PC-3 (cell line): ENCODE data around the gene ZNF254. TPM values are rescaled to one million over a fixed set of nuclear protein-coding genes. Genes with fewer than 3 reads are reported as not detected.

Experiments used
- ATAC-seq: fragments of 200-7000 bp; cut with Tn5 transposase; 2 replicates; pipeline ENCODE4 v1.9.1; 2020; ENCODE audit warnings: mild to moderate bottlenecking, moderate library complexity
- BruUV-seq: library from RNA; stranded (reverse); fragments of 400-500 nt; replicated peaks from 2 replicates; lab custom pipeline; 2021; lab: Mats Ljungman, UMichigan
- CTCF ChIA-PET: fragments of 300-600 bp; sonication (Branson Sonifier 250); formaldehyde crosslinking; loops from one replicate; lab custom pipeline; 2022; ENCODE audit warnings: antibody characterized with exemption; lab: Charles Lee
- POLR2A ChIA-PET: fragments of 300-600 bp; sonication (Branson Sonifier 250); formaldehyde crosslinking; loops from one replicate; lab custom pipeline; 2022; ENCODE audit warnings: antibody characterized with exemption; ENCODE audit not compliant: unreplicated experiment; lab: Charles Lee
- DNase-seq: peaks from one replicate; pipeline ENCODE4 v3.0.0-alpha.2; 2015
- H2AFZ ChIP-seq: fragments of 300-600 bp; sonication (generic); 2 replicates; pipeline ENCODE4 v1.6.0; 2016; ENCODE audit warnings: antibody characterized with exemption, low read length
- H3F3A ChIP-seq: fragments of 300-600 bp; sonication (generic); one replicate; pipeline ENCODE4 v1.6.0; 2017; ENCODE audit warnings: antibody characterized with exemption, low read length, control low read depth, mild to moderate bottlenecking; ENCODE audit not compliant: unreplicated experiment
- H3K27ac ChIP-seq: fragments of 300-600 bp; sonication (generic); 2 replicates; pipeline ENCODE4 v1.5.1; 2016; ENCODE audit warnings: mild to moderate bottlenecking, low read length
- H3K27me3 ChIP-seq: fragments of 300-600 bp; sonication (generic); 2 replicates; pipeline ENCODE4 v1.6.1; 2016; ENCODE audit warnings: low read length, mixed read lengths
- H3K36me3 ChIP-seq: fragments of 300-600 bp; sonication (generic); 2 replicates; pipeline ENCODE4 v1.6.1; 2016; ENCODE audit warnings: low read depth, mixed run types, low read length, mixed read lengths
- H3K4me1 ChIP-seq: fragments of 300-600 bp; sonication (generic); 2 replicates; pipeline ENCODE4 v1.5.1; 2016; ENCODE audit warnings: low read length; ENCODE audit not compliant: insufficient read depth
- H3K4me2 ChIP-seq: fragments of 300-600 bp; sonication (generic); 2 replicates; pipeline ENCODE4 v1.6.0; 2016; ENCODE audit warnings: low read length
- H3K4me3 ChIP-seq: fragments of 300-600 bp; sonication (generic); 2 replicates; pipeline ENCODE4 v1.5.1; 2016; ENCODE audit warnings: mild to moderate bottlenecking, low read length, mixed read lengths
- H3K79me2 ChIP-seq: fragments of 300-600 bp; sonication (generic); 2 replicates; pipeline ENCODE4 v1.6.1; 2017; ENCODE audit warnings: low read length, mixed read lengths
- H3K9ac ChIP-seq: fragments of 300-600 bp; sonication (generic); 2 replicates; pipeline ENCODE4 v1.6.0; 2016; ENCODE audit warnings: mild to moderate bottlenecking, low read length
- H3K9me2 ChIP-seq: fragments of 300-600 bp; sonication (generic); replicated peaks from 2 replicates; pipeline ENCODE4 v1.6.1; 2016; ENCODE audit warnings: mixed run types, low read length, mixed read lengths
- H3K9me3 ChIP-seq: fragments of 300-600 bp; sonication (generic); 2 replicates; pipeline ENCODE4 v1.6.1; 2016; ENCODE audit warnings: low read length, mixed read lengths
- H4K20me1 ChIP-seq: fragments of 300-600 bp; sonication (generic); 2 replicates; pipeline ENCODE4 v1.6.1; 2016; ENCODE audit warnings: low read length, mixed read lengths
- CTCF ChIP-seq: fragments of 300-600 bp; sonication (generic); conservative IDR thresholded peaks from 2 replicates; pipeline ENCODE4 v1.5.1; 2017; ENCODE audit warnings: antibody characterized with exemption, low read depth, mild to moderate bottlenecking, low read length
- EZH2 ChIP-seq: fragments of 300-600 bp; sonication (generic); IDR thresholded peaks from one replicate; pipeline ENCODE4 v1.6.1; 2017; ENCODE audit warnings: antibody characterized with exemption, mild to moderate bottlenecking, low read length; ENCODE audit not compliant: unreplicated experiment
- EZH2phosphoT487 ChIP-seq: fragments of 300-600 bp; sonication (generic); IDR thresholded peaks from 2 replicates; pipeline ENCODE4 v1.6.1; 2018; ENCODE audit warnings: mild to moderate bottlenecking, antibody characterized with exemption, low read length, borderline replicate concordance
- intact Hi-C: fragments of 100-400 bp; cut with micrococcal nuclease; formaldehyde crosslinking; loops from 2 replicates; pipeline ENCODE4 v1.9.0; 2023
- total RNA-seq: library from RNA; depleted of rRNA; stranded (reverse); fragments of >200 nt; gene quantifications from 2 replicates; pipeline ENCODE4 v1.2.3, GENCODE V29; 2014; rRNA removed

Gene ZNF254
- total RNA-seq, 1 experiment from 2014 or later = 9.3 TPM

- BruUV-seq = no TSS peak
- H3K27me3 ChIP-seq = no peaks in the 10 kb centered on the region
- no peaks in the 10 kb centered on the region for H3F3A ChIP-seq
- ChIA-PET POLR2A (no interaction called here), CTCF (no interaction called here)
- no peak overlapping the region for H3K9ac ChIP-seq
- no peak overlapping the region for H2AFZ ChIP-seq
- H3K4me2 ChIP-seq = no peak overlapping the region
- no peaks in the 10 kb centered on the region for H3K4me1 ChIP-seq
- H3K36me3 ChIP-seq = no peaks in the 10 kb centered on the region
- TF ChIP-seq CTCF = no peak
- TF ChIP-seq EZH2phosphoT487 = no peak
- no peak for TF ChIP-seq EZH2
- H3K79me2 ChIP-seq = no peaks in the 10 kb centered on the region
- no peak overlapping the region for H3K4me3 ChIP-seq
- no peak overlapping the region for H3K27ac ChIP-seq
- no peak for DNase-seq
- no peaks in the 10 kb centered on the region for H4K20me1 ChIP-seq
- no peak for ATAC-seq
- no peaks in the 10 kb centered on the region for H3K9me3 ChIP-seq
- H3K9me2 ChIP-seq = no peaks in the 10 kb centered on the region
- intact Hi-C loops = no loop called here
These were observed 90.7 kb downstream of the ZNF254 start for GRCh38 chr19:24177686-24178085.

GRCh38 chr19:24178207-24178606 is 91.2 kb downstream of the ZNF254 start:
- Histone ChIP-seq H3K79me2 (no peaks in the 10 kb centered on the region), H3K9ac (no peak overlapping the region), H3K4me2 (no peak overlapping the region), H3K27me3 (no peaks in the 10 kb centered on the region), H3K27ac (no peak overlapping the region), H3F3A (no peaks in the 10 kb centered on the region), H2AFZ (no peak overlapping the region), H3K9me3 (no peaks in the 10 kb centered on the region), H3K4me3 (no peak overlapping the region), H3K9me2 (no peaks in the 10 kb centered on the region), H4K20me1 (no peaks in the 10 kb centered on the region), H3K4me1 (no peaks in the 10 kb centered on the region), H3K36me3 (no peaks in the 10 kb centered on the region)
- ChIA-PET POLR2A (no interaction called here), CTCF (no interaction called here)
- no peak for TF ChIP-seq CTCF
- TF ChIP-seq EZH2 = no peak
- no peak for TF ChIP-seq EZH2phosphoT487
- intact Hi-C loops = no loop called here
- BruUV-seq = no TSS peak
- ATAC-seq = no peak
- no peak for DNase-seq

Other genes starting within 250 kb of the ZNF254 start
- gene ZNF726, start 172.3 kb upstream of the ZNF254 start, total RNA-seq = 12.7 and 12.8 TPM in 2 replicates